ENCODE measurements around the gene ERN2.
"Not testable (repeated sequence)": the region's sequence is repeated elsewhere in the genome, so short reads cannot be mapped to it uniquely, and the experiment has no call there.

ERN2 gene

GRCh38 chr16:23712976-23713375, at the start of gene ERN2:
Gene ERN2 (minus strand): TSS chr16:23713222. CDS start chr16:23713187, 35 bp downstream.
- DNase-seq: no peak

DNA sequence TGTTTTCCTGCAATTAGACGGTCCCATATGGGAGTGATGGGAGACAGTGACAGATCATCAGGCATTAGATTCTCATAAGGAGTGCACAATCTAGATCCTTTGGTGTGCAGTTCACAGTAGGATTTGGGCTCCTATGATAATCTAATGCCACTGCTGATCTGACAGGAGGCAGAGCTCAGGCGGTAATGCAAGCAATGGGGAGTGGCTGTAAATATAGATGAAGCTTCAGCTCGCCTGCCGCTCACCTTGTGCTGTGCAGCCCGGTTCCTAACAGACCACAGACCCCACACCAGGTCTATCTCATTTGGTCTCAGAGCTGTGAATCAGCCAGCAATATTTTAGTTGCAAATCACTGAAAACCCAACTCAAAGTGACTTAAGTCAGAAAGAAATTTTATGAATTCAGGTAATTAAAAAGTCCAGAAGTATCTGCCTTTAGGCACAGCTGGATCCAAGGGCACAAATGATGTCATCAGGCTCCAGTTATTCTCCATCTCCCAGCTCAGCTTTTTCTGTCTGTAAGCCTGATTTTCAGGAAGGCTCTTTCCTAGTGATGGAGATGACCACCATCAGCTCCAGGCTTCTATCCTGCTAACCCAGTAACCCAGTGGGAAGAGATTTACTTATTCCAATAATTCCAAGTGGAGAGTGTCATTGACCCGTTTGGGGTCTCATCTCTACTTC, 45.1 kb upstream of the ERN2 start:
- no peak for DNase-seq

- DNase-seq: no peak
Observed at GRCh38 chr16:23757116-23757515, 44.1 kb upstream of the ERN2 start.

- DNase-seq: no peak
Observed at GRCh38 chr16:23755484-23755809, 42.4 kb upstream of the ERN2 start.

DNA sequence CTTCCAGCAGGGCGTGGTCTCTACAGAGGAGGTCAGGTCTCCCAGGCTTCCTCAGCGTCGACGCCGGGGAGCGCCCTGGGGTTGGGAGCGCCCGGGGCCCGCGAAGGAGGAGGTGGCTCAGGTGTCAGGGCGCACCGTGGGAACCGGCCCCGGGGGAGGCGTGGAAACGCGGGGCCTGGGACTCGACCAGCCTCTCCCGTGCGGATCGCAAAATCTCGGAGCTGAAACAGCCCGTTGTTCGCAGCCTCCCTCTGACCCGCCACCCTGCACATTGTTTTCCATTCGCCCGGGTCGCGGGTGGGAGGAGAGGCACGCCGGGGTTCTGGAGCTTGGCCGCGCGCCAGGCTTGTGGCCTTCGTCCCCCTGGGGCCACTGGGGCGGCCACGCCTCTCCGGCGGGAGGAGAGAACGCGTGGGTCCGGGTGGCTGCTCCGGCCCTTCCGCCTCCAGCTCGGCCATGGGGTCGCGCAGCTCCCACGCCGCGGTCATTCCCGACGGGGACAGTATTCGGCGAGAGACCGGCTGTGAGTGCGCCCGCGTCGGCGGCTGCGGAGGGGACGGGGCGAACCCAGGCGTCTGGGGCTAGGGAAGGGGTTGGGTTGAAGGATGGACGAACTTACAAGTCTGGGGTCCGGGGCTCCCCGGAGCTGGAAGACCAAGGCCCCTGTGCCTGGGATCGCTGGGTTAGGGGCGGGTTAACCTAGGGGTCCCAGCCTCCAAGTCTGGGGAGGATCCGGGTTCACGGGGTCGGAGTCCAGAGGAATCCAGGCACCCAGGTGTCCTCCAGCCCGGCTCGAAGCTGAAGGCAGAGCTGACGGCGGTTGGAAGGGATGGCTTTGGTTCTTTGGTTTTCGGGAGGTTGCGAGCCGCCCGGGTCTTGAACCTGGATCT, 41.8 kb upstream of the ERN2 start, which contains the start of gene CHP2:
TSS of gene CHP2 (plus strand) at position 433 of the 890 bp plus-strand sequence. CDS start at position 457, 24 bp downstream.
- DNase-seq: no peak

DNA sequence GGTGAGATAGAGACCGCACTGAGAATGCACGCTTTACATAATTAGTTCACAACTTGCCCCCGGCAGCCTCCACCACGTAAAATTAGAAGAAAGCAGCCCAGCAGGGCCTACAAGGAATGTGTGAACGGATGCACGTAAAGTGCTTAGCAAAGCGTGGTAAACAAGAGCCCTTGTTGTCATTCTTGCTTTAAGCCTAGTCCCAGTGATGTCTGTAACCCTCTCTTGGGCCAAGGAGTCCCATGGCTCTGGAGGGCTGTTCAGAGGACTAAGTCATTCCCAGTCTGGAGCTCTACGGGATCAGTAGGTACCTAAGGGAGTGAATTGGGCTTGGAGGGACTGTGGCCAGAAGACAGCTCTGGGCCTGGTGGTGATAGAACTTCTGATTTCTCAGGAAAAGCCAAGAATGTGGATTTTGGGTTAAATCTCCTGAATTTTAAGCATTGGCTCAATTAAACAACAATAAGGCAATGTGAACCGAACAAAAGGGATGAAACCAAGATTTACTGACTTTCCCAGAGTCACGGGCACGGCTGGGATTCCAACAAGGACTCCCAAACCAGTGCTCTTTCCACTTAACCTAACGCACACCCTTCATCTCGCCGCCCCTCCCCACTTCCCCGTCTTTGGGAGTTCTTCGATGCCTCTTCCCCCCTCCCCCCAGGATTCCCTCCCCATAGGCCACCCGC, 41.0 kb upstream of the ERN2 start:
- no peak for DNase-seq

DNA sequence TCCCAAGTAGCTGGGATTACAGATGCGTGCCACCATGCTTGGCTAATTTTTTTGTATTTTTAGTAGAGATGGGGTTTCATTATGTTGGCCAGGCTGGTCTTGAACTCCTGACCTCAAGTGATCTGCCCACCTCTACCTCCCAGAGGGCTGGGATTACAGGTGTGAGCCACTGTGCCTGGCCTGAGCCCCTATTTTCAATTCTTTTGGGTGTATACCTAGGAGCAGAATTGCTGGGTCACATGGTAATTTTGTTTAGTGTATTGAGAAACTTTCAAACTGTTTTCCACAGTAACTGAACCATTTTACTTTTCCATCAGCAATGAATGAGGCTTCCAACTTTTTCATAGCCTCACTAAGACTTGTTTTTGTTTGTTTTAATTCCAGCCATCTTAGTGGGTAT, 38.0 kb upstream of the ERN2 start:
- not testable (repeated sequence) for DNase-seq

GRCh38 chr16:23748630-23749029, 35.6 kb upstream of the ERN2 start:
- no peak for DNase-seq

GRCh38 chr16:23745263-23745662, 32.2 kb upstream of the ERN2 start:
- no peak for DNase-seq

DNA sequence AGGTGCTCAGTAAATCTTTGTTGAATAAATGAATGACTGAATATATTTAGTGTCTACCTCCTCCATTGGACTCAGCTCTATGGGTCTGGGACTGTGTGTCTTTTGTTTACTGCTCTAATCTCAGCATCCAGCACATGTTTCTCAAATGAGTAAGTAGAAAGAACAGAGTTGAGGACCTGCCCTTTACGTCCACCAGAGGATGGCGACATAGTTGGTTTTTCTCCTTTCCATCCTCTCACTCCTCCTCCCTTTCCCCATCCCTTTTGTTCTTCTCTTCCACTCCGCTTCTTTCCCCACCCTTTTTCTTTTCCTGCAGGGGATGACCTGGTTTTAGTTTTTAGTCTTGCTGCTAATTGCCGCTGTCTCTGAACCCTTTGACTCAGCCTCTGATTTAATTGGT, 29.7 kb upstream of the ERN2 start:
- no peak for DNase-seq

GRCh38 chr16:23741675-23742303, 28.8 kb upstream of the ERN2 start:
- DNase-seq: no peak

DNA sequence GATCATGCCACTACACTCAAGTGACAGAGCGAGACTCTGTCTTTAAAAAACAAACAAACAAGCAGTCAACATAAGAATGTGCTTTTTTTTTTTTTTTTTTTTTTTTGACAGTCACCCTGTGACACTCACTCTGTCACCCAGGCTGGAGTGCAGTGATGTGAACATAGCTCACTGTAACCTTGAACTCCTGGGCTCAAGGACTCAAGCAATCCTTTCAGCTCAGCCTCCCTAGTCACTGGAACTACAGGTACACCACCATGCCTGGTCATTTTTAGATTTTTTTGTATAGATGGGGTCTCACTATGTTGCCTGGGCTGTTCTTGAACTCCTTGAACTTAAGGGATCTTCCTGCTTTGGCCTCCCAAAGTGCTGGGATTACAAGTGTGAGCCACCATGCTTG, 26.5 kb upstream of the ERN2 start:
- no peak for DNase-seq

DNA sequence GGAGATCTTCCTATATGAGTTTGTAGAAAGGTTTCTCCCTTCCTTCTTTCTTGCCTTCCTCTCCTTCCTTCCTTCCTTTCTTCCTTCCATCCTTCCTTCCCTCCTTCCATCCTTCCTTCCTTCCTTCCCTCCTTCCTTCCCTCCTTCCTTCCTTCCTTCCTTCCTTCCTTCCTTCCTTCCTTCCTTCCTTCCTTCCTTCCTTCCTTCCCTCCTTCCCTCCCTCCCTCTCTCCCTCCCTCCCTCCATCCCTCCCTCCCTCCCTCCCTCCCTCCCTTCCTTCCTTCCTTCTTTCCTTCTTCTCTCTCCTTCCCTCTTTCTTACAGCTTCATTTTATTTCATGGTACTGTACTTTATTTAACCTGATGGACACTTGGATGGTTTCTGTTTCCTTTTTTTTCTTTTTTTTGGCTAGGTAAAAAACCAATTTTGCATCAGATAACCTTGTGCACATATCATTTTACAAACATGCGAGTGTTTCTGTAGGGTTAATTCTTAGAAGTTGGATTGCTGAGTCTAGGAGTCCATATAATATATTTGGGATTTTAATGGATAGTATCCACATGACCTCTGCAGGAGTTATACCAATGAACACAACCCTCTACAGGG, 24.5 kb upstream of the ERN2 start:
- DNase-seq: not testable (repeated sequence)

DNA sequence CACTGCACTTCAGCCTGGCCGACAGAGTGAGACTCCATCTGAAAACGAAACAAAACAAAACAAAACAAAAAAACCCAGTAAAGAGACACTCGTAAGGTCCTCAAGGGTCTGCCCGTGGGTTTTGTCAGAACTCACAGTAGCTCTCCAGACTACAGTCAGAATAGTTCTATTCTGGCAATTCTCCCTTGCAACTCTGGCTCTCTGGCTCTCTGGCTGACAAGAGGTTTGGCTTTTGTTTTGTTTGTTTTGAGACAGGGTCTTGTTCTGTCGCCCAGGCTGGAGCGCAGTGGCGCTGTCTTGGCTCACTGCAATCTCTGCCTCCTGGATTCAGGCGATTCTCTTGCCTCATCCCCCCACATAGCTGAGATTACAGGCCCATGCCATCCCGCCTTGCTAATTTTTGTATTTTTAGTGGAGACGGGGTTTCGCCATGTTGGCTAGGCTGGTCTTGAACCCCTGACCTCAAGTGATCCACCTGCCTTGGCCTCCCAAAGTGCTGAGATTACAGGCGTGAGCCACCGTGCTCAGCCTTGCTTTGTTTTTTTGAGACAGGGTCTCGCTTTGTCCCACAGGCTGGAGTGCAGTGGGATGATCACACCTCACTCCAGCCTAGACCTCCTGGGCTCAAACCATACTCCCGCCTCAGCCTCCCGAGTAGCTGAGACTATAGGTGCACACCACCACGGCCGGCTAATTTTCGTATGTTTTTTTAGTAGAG, 21.3 kb upstream of the ERN2 start:
- DNase-seq: no peak

GRCh38 chr16:23729503-23730424, 16.7 kb upstream of the ERN2 start:
- no peak for DNase-seq

GRCh38 chr16:23728112-23728477, 15.1 kb upstream of the ERN2 start:
- no peak for DNase-seq

GRCh38 chr16:23726710-23727109, 13.7 kb upstream of the ERN2 start:
- DNase-seq: no peak

GRCh38 chr16:23724785-23725131, 11.7 kb upstream of the ERN2 start:
- DNase-seq: no peak

DNA sequence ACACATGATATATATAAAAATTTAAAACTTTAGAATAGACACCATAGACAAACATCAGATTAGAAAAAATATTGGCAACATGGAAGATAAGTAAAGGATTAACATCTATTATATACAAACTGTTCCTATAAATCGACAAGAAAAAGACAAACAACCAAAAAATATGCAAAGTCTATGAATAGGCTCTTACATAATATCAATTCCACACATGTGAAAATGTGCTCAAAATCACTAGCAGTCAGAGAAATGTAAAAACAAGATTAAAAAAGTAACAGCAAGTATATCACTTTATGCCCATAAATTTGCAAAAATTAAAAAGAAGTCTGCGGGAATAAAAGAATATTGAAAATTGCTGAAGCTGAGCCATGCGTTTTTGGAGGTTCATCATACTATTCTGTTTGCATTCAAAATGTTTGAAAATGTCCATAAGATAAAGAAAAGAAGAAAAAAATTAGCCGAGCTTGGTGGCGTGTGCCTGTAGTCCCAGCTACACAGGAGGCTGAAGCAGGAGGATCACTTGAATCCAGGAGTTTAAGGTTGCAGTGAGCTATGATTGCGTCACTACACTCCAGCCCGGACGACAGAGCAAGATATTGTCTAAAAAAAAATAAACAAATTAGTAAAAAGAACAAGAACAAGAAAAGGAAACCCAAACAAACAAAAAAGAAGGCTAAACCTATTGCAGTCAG, 11.2 kb upstream of the ERN2 start:
- no peak for DNase-seq

GRCh38 chr16:23722613-23723240, 9.7 kb upstream of the ERN2 start:
- not testable (repeated sequence) for DNase-seq
